Hepatocyte (in vitro differentiated cells): ENCODE results near the gene METTL24. TPM values are rescaled to one million over a fixed set of nuclear protein-coding genes. Genes with fewer than 3 reads are reported as not detected.

ENCODE experiments used
- DNase-seq: peaks from one replicate; pipeline ENCODE4 v3.0.0-alpha.2; 2016; ENCODE audit warnings: low spot score
- H2AFZ ChIP-seq: fragments of 200-600 bp; sonication (generic); 2 replicates; pipeline ENCODE4 v1.6.0; 2016; ENCODE audit warnings: antibody characterized with exemption, mild to moderate bottlenecking
- H3K27ac ChIP-seq: fragments of 200-600 bp; sonication (generic); 2 replicates; pipeline ENCODE4 v1.5.1; 2016; ENCODE audit warnings: mild to moderate bottlenecking
- H3K27me3 ChIP-seq: fragments of 200-600 bp; sonication (generic); 2 replicates; pipeline ENCODE4 v1.6.1; 2016
- H3K36me3 ChIP-seq: fragments of 200-600 bp; sonication (generic); replicated peaks from 2 replicates; pipeline ENCODE4 v1.5.1; 2016; ENCODE audit warnings: low read depth; ENCODE audit not compliant: insufficient read depth
- H3K4me1 ChIP-seq: fragments of 200-600 bp; sonication (generic); 2 replicates; pipeline ENCODE4 v1.5.1; 2016; ENCODE audit warnings: mild to moderate bottlenecking, moderate library complexity; ENCODE audit not compliant: insufficient read depth
- H3K4me2 ChIP-seq: fragments of 200-600 bp; sonication (generic); 2 replicates; pipeline ENCODE4 v1.6.0; 2016
- H3K4me3 ChIP-seq: fragments of 200-600 bp; sonication (generic); 2 replicates; pipeline ENCODE4 v1.5.1; 2016; ENCODE audit warnings: mild to moderate bottlenecking
- H3K79me2 ChIP-seq: fragments of 200-600 bp; sonication (generic); 2 replicates; pipeline ENCODE4 v1.6.0; 2017; ENCODE audit warnings: mild to moderate bottlenecking
- H3K9me2 ChIP-seq: fragments of 200-600 bp; sonication (generic); replicated peaks from 2 replicates; pipeline ENCODE4 v1.6.0; 2017; ENCODE audit warnings: mild to moderate bottlenecking; ENCODE audit not compliant: insufficient read depth
- H3K9me3 ChIP-seq: fragments of 200-600 bp; sonication (generic); 2 replicates; pipeline ENCODE4 v1.5.1; 2016; ENCODE audit warnings: low read depth, mild to moderate bottlenecking
- H4K20me1 ChIP-seq: fragments of 200-600 bp; sonication (generic); 2 replicates; pipeline ENCODE4 v1.6.0; 2016; ENCODE audit warnings: mild to moderate bottlenecking; ENCODE audit not compliant: insufficient read depth, poor library complexity, severe bottlenecking
- CTCF ChIP-seq: fragments of 200-600 bp; sonication (generic); IDR thresholded peaks from 2 replicates; pipeline ENCODE4 v1.5.1; 2016; ENCODE audit warnings: antibody characterized with exemption, mild to moderate bottlenecking; ENCODE audit not compliant: poor library complexity
- EZH2 ChIP-seq: fragments of 200-600 bp; sonication (generic); IDR thresholded peaks from 2 replicates; pipeline ENCODE4 v1.6.1; 2016; ENCODE audit warnings: antibody characterized with exemption, mild to moderate bottlenecking, borderline replicate concordance
- EZH2phosphoT487 ChIP-seq: fragments of 200-600 bp; sonication (generic); IDR thresholded peaks from one replicate; pipeline ENCODE4 v1.6.1; 2018; ENCODE audit warnings: antibody characterized with exemption, mild to moderate bottlenecking, low read depth, moderate library complexity; ENCODE audit not compliant: unreplicated experiment, severe bottlenecking
- WGBS: methylation state at CpG from one replicate; pipeline ENCODE4 v1.1.6; 2016; ENCODE audit warnings: low lambda C conversion rate; ENCODE audit errors: missing lambda C conversion rate; 5-methylcytosine and 5-hydroxymethylcytosine counted together
- polyA plus RNA-seq: library from polyadenylated mRNA; unstranded; fragments of >200 nt; fragmentation: Nextera tagmentation; extraction: Ambion mirVana; gene quantifications from 2 replicates; pipeline ENCODE4 v1.2.1, GENCODE V29; 2016
- total RNA-seq: library from RNA; depleted of rRNA; stranded (reverse); fragments of >200 nt; gene quantifications from 2 replicates; pipeline ENCODE4 v1.2.3, GENCODE V29; 2014

The METTL24 gene
- total and polyA plus RNA-seq, 2 experiments from 2014 or later, result 2.2 to 5.7 TPM

- no peaks in the 10 kb centered on the region for H4K20me1 ChIP-seq
- H3K9me3 ChIP-seq, result no peaks in the 10 kb centered on the region
- H2AFZ ChIP-seq, result no peak overlapping the region
- H3K27me3 ChIP-seq, result no peaks in the 10 kb centered on the region
- DNase-seq, result no peak
- WGBS, result 79% methylated on average over 1 of the region's 1 CpG
- no peak overlapping the region for H3K27ac ChIP-seq
- H3K9me2 ChIP-seq, result no peaks in the 10 kb centered on the region
- no peak overlapping the region for H3K4me2 ChIP-seq
- no peaks in the 10 kb centered on the region for H3K36me3 ChIP-seq
- H3K79me2 ChIP-seq, result no peaks in the 10 kb centered on the region
- H3K4me3 ChIP-seq, result no peak overlapping the region
- TF ChIP-seq CTCF, result no peak
- no peak for TF ChIP-seq EZH2
- TF ChIP-seq EZH2phosphoT487, result no peak
- no peaks in the 10 kb centered on the region for H3K4me1 ChIP-seq
These were observed 146.4 kb downstream of the METTL24 start for GRCh38 chr6:110211753-110212152.

DNA sequence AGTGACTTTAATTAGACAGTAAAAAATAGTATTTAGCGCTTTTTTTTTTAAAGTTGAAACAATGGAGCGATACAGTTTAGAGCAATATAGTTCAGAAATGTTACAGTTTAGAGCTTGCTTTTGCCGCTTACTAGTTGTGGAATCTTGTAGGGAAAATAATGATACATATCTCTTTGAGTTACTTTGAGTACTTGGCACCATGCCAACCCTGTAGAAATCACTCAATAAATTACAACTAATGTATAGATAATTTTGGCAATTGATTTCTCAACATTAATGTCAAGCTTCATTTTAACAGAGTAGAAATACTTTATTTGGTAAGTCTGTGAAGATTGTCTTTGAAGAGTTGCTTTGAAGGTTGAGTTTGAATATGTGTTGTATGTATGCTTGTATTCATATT, 150.5 kb downstream of the METTL24 start:
- Histone ChIP-seq H3K4me2 (no peak overlapping the region), H3K79me2 (peaks cover 3% of the 10 kb centered on the region), H2AFZ (no peak overlapping the region), H3K4me1 (no peaks in the 10 kb centered on the region), H3K9me2 (no peaks in the 10 kb centered on the region), H3K9me3 (no peaks in the 10 kb centered on the region), H4K20me1 (no peaks in the 10 kb centered on the region), H3K27ac (no peak overlapping the region), H3K4me3 (no peak overlapping the region), H3K27me3 (no peaks in the 10 kb centered on the region), H3K36me3 (no peaks in the 10 kb centered on the region)
- WGBS, result 97% methylated on average over 3 of the region's 3 CpGs
- DNase-seq, result no peak
- no peak for TF ChIP-seq CTCF
- no peak for TF ChIP-seq EZH2phosphoT487
- TF ChIP-seq EZH2, result no peak

- no peak for TF ChIP-seq EZH2
- TF ChIP-seq CTCF, result no peak
- TF ChIP-seq EZH2phosphoT487, result no peak
- no peak for DNase-seq
- Histone ChIP-seq H3K4me3 (no peak overlapping the region), H3K9me2 (no peaks in the 10 kb centered on the region), H3K4me1 (no peaks in the 10 kb centered on the region), H3K79me2 (peaks cover 25% of the 10 kb centered on the region), H3K9me3 (no peaks in the 10 kb centered on the region), H3K4me2 (no peak overlapping the region), H3K27me3 (no peaks in the 10 kb centered on the region), H2AFZ (no peak overlapping the region), H4K20me1 (no peaks in the 10 kb centered on the region), H3K27ac (no peak overlapping the region), H3K36me3 (no peaks in the 10 kb centered on the region)
- 84% methylated on average over 3 of the region's 3 CpGs for WGBS
These were observed 156.8 kb downstream of the METTL24 start for GRCh38 chr6:110201151-110201884.

- H3K9me3 ChIP-seq, result no peaks in the 10 kb centered on the region
- H3K27ac ChIP-seq, result no peak overlapping the region
- H3K4me3 ChIP-seq, result no peak overlapping the region
- no peaks in the 10 kb centered on the region for H4K20me1 ChIP-seq
- no peak for DNase-seq
- no peaks in the 10 kb centered on the region for H3K36me3 ChIP-seq
- no peak overlapping the region for H3K4me2 ChIP-seq
- H3K9me2 ChIP-seq, result no peaks in the 10 kb centered on the region
- TF ChIP-seq CTCF (no peak), EZH2 (no peak), EZH2phosphoT487 (no peak)
- peaks cover 33% of the 10 kb centered on the region for H3K79me2 ChIP-seq
- H2AFZ ChIP-seq, result no peak overlapping the region
- no peaks in the 10 kb centered on the region for H3K27me3 ChIP-seq
- 96% methylated on average over 3 of the region's 3 CpGs for WGBS
- no peaks in the 10 kb centered on the region for H3K4me1 ChIP-seq
These were observed 159.6 kb downstream of the METTL24 start for GRCh38 chr6:110198561-110198960.
